OCI-LY3 (cell line): ENCODE data around the gene CLSTN3.

Experiments used
- CTCF ChIP-seq: fragments of 200-600, 300-600 bp; sonication (generic); IDR thresholded peaks from 2 replicates; pipeline ENCODE4 v1.5.1; 2014; ENCODE audit warnings: antibody characterized with exemption, low read length, low read depth
- EZH2phosphoT487 ChIP-seq: fragments of 200-600 bp; shearing (Covaris generic); IDR thresholded peaks from 2 replicates; pipeline ENCODE4 v1.6.1; 2018; ENCODE audit warnings: antibody characterized with exemption, mixed run types, low read depth

GRCh38 chr12:7193674-7194073 is 63.5 kb downstream of the CLSTN3 start:
- TF ChIP-seq CTCF (no peak), EZH2phosphoT487 (no peak)
